Stimulated activated naive CD4-positive, alpha-beta T cell (primary cell): ENCODE results near the gene WDHD1.
"Not testable (repeated sequence)": the region's sequence is repeated elsewhere in the genome, so short reads cannot be mapped to it uniquely, and the experiment has no call there.

Experiments used
- DNase-seq, 6 experiments: peaks; one replicate each; lab custom pipeline; 2025; lab: John Stamatoyannopoulos, UW

The WDHD1 gene

GRCh38 chr14:54955143-54955542 lies 71.8 kb downstream of the WDHD1 start:
- DNase-seq, result no peak

GRCh38 chr14:54953609-54954008 lies 73.3 kb downstream of the WDHD1 start:
- DNase-seq, result not testable (repeated sequence)

- not testable (repeated sequence) for DNase-seq
Observed at GRCh38 chr14:54952803-54953202, 74.1 kb downstream of the WDHD1 start.

- DNase-seq, result no peak
Observed at GRCh38 chr14:54947230-54947629, 79.7 kb downstream of the WDHD1 start.

- DNase-seq, result no peak
Observed at GRCh38 chr14:54946500-54946899, 80.4 kb downstream of the WDHD1 start.

- no peak for DNase-seq
Observed at GRCh38 chr14:54944737-54945391, 82.0 kb downstream of the WDHD1 start.

- DNase-seq, result no peak
Observed at GRCh38 chr14:54942913-54943312, 84.0 kb downstream of the WDHD1 start.

GRCh38 chr14:54936816-54937215 lies 90.1 kb downstream of the WDHD1 start:
- DNase-seq, result no peak

- no peak for DNase-seq
Observed at GRCh38 chr14:54935958-54936357, 90.9 kb downstream of the WDHD1 start.

- DNase-seq, result no peak
Observed at GRCh38 chr14:54935100-54935499, 91.8 kb downstream of the WDHD1 start.

- DNase-seq, result no peak
Observed at GRCh38 chr14:54933006-54933405, 93.9 kb downstream of the WDHD1 start.

GRCh38 chr14:54931598-54932340 lies 95.1 kb downstream of the WDHD1 start:
- no peak for DNase-seq

GRCh38 chr14:54931101-54931500 lies 95.8 kb downstream of the WDHD1 start:
- DNase-seq, result no peak

GRCh38 chr14:54929556-54929955 lies 97.3 kb downstream of the WDHD1 start:
- DNase-seq, result no peak

- no peak for DNase-seq
Observed at GRCh38 chr14:54928216-54928615, 98.7 kb downstream of the WDHD1 start.

- no peak for DNase-seq
Observed at GRCh38 chr14:54927551-54927950, 99.3 kb downstream of the WDHD1 start.

GRCh38 chr14:54926570-54926969 lies 100.3 kb downstream of the WDHD1 start:
- not testable (repeated sequence) for DNase-seq

GRCh38 chr14:54922598-54922997 lies 104.3 kb downstream of the WDHD1 start:
- DNase-seq, result no peak

- no peak for DNase-seq
Observed at GRCh38 chr14:54920052-54920451, 106.8 kb downstream of the WDHD1 start.

GRCh38 chr14:54919330-54919729 lies 107.6 kb downstream of the WDHD1 start:
- no peak for DNase-seq

GRCh38 chr14:54918427-54918826 lies 108.5 kb downstream of the WDHD1 start:
- DNase-seq, result no peak

GRCh38 chr14:54916101-54916500 lies 110.8 kb downstream of the WDHD1 start:
- no peak for DNase-seq

- no peak for DNase-seq
Observed at GRCh38 chr14:54909817-54910558, 116.9 kb downstream of the WDHD1 start.
